ENCODE measurements around the gene PRR35.

The PRR35 gene

DNA sequence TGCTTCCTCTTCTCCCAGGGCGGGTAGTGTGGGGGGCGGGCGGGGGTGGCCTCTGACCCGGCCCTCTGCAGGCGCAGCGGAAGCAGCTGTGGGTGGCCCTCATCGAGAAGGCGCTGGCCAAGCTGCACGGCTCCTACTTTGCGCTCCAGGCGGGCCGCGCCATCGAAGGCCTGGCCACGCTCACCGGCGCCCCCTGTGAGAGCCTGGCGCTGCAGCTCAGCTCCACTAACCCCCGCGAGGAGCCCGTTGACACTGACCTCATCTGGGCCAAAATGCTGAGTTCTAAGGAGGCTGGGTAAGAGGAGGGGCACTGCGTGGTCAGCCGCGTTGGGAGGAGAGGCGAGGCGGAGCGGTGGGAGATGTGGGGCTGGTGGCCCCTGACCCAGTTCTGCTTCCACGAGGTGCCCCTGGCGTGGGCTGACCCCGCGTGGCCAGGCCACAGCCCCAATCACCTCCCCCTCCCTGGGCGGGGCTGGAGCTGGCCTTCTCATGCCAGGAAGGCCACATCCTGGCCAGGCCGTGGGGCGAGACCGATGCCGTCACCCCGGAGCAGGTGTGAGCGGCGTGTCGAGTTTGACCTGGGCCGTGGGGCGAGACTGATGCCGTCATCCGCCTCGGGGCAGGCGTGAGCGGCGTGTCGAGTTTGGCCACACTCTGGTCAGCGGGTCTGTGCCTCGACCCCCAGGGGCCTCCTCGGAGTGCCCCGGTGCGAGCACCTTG, 10.5 kb upstream of the PRR35 start:
- no peak for DNase-seq

DNA sequence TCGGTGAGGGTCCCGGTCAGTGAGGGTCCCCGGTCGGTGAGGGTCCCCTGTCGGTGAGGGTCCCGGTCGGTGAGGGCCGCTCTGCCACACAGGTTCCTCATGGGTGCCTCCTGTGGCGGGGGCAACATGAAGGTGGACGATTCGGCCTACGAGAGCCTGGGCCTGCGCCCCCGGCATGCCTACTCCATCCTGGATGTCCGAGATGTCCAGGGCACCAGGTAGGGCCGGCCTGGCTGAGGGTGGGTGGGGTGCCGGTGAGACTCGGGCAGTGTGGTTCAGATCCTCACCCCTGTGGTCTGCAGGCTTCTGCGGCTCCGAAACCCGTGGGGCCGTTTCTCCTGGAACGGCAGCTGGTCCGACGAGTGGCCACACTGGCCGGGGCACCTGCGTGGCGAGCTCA, 9.0 kb upstream of the PRR35 start:
- DNase-seq, result no peak

DNA sequence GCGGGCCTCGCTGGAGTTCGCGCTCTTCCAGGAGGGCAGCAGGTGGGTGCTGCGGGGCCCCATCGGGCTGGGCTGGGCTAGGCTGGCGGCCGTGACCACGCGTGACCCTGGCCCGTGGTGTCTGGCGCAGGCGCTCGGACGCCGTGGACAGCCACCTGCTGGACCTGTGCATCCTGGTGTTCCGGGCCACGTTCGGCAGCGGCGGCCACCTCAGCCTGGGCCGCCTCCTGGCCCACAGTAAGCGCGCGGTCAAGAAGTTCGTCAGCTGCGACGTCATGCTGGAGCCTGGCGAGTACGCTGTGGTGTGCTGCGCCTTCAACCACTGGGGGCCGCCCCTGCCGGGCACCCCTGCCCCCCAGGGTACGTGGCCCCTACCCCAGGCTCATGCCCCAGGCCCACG, 8.0 kb upstream of the PRR35 start:
- DNase-seq, result no peak

DNA sequence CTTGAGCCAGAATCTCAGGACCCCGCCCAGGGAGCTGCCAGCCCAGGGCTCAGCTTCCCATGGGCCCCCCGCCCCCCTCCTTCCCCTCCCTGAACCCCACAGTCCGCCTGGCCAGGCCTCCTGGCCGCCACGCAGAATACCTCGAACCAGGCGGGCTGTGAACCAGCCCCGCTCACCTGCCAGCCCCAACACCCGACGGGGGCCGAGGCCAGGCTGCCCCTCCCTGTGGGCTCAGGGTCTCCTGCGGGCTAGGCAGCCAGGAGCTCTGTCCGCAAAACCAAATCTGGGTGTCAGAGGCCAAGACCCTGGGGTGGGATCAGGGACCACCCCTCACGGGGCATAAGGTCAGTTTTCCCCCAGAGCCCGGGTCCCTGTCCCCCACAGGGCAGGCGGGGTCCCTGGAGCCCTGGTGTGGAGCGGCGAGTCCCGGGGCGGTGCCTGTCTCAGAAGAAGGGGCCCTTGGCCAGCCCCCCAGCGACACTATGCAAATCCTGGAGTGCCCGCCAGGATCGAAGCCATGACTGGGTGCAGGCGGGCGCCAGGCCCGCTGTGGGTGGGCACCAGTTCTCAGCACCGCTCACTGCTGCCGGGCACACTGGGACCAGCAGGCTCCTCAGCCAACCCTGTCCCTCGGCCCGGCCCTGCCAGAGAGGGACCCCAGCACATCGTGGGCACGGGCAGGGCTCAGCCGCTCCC, 6.4 kb upstream of the PRR35 start:
- DNase-seq, result no peak

DNA sequence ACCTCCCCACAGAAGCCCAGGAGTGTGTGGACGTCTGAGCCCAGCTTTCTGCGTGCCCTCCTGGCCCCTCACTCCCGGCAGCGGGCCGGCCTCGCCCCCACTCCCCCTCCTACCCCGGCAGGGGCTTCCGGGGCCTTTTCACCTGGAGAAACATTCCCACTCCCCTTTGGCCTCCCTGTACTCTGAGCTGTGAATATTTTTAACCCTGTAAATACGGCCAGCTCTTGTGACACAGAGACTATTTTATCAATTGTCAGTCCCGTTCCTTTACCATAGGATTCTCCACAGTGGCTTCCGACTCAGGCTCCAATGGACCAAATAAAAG, 5.9 kb upstream of the PRR35 start:
- no peak for DNase-seq

DNA sequence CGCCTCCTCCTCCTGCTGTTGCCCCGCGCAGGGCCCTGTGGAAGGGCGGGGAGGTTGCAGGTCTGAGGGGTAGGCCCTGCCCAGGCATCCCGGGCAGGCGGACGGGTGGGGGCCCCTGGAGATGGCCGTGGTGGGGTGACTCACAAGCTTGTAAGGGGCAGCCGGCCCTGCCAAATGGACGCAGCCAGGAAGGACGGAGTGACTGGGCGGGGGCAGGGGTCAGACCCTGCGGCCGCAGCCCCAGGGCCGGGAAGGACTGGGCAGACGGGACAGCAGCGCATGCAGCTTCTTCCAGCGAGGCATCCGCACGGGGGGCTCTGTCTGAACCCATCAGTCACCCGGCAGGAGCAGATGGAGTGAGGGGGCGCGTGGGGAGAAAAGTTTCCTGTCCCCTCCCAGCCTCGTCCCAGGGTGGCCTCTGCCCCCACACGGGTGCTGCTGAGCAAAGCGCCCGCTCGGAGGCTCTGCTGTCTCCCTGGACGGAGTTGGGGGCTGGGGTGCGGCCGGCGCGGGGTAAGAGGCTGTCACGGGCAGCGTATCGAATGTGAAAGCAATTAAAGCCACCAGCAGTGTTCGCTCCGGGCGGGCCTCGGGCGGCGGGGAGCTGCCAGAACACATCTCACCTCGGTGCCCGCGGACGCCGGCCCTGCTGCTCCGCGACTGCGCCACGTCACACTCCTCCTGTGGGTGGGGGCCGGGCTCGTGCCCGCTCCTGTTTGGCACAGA, 5.4 kb upstream of the PRR35 start:
- no peak for DNase-seq

DNA sequence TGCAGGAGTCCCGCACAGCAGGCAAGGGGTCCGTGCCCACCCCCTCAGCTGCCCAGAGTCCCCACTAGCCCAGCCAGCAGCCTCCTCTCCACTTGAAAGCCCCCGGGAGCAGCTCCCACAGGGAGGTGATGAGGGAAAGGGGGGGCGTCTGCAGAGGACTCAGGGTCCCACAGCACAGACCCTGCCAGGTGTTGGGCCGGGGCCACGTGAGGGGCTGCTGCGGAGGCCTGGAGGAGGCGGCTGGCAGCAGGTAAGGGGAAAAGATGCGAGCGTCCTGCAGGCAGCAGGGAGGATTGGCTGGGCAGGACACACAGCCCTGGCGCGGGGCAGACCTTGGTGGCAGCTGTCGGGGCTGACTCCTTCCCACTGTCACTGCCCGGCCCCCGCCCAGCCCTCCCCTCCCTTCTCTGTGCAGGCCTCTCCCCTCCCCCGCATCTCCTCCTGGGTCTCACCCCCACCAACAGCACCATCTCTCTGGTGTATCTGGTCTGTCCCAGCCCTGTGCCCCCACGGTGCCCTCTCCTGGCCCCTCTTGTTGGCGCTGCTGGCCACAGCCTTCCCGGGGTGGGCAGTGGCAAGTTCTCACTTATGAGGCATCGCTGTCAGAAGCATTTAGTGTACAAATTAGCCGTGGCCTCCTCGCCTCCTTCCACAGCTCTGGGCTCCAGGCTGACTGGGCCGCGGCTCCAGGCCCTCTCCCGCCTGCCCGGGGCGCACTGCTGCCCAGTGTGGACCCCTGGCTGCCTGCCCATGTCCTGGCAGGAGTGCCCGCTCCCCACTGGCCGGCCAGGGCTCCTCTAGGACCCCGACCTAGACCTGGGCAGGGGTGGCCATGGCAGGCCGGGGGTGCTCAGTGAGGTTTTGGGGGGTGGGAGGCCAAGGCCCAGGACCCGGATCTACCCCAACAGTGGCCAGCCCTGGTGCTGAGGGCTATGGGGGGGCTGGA, 4.4 kb upstream of the PRR35 start:
- no peak for DNase-seq

DNA sequence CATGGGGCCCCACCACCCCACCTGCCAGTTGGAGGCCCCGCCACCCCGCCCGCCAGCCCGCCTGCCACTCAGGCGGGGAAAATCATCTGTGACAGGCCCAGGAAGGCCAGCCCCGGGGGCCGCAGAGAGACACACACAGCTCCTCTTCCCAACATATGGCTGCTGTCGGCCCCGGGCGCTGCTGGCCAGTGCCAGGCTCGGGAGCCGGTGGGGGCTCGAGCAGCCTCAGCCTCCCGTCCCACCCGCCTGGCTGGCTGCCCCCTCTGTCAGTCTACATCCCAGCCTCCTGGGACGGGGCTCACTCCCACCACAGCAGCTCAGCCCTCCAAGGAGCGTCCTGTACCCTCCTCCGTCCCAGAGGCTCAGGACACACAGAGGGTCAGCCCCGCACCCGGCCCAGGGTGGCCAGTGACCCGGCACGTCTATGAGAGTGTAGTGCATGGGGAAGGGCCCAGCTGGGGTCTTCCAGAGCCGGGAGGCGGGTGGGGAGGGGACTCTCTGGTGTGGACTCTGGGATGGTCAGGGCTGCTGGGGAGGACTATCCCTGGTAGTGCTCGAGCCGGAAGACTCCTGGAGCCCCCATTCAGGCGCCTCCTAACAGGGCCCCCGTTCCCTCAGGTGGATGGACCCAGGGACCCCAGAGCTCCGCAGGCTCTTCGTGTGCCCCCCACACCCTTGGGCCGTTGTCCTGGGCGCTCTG, 3.6 kb upstream of the PRR35 start:
- DNase-seq, result no peak

DNA sequence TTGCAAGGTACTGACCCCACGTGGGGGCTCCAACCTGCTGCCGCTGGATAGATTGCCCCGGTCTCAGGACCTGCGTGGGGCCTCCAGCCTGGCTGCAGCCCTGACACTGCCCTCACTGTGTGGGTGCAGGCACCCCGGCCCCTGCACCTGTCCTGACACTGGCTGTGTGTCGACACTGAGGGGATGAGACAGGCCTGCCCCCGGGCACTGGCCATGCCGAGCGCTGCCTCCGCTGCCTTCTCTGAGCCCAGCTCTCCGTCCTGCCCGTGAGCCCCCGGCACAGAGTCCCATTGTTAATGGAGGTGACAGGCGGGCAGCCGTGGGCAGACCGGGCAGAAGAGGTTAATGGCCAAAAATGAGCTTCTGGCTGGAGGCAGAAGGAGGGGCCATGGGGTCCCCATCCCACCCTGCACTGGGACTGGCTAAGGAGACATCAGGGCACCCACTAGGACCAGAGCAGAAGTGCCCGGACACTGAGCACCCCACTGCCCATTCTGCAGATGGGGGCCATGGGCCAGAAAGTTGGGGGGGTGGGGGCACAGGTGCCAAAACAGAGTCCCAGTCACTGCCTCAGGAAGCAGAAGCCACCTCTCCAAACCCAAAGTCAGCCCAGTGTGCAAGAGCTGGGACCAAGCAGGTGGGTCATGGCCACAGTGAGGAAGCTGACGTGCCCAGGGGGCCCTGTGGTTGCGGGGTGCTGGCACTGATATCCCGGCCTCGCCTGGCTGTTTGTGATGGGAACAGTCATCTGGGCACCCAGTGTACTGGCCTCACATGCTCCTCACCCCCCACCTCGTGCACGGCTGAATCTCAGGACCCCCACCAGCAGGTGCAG, 2.5 kb upstream of the PRR35 start:
- DNase-seq, result no peak

DNA sequence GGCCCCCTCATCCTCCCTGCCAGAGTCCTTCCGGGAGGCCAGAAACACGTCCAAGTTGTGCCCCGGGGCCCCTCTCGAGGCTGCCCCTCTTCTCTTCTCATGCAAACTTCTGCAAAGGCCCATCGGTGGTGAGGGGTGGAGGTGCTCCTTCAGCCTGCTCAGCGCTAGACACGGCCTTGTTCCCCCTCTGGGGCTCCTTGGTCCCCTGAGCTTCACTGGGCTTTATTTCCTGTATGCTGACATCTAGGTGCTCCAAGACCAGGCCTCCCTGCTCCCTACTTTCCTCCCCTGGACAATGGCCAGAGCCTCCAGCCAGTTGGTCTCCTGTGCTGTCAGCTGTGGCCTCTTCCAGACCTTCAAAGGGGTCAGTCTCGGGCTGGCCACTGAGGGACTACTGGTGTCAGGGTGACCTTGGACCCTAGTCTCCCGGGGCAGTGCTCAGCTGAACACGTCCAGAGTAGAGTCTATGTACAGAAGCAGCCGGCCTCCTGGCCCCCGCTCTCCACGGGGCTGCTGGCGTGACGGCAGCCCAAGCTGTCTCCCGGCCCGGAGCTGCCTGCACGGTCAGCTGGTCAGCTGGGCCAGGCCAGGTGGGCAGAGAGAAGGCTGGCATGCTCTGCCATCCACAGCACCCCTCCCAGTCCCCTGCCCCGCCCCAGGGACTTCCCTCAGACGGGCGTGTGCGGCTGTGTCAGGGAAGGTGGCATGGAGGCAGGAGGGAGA, 1.7 kb upstream of the PRR35 start:
- no peak for DNase-seq

DNA sequence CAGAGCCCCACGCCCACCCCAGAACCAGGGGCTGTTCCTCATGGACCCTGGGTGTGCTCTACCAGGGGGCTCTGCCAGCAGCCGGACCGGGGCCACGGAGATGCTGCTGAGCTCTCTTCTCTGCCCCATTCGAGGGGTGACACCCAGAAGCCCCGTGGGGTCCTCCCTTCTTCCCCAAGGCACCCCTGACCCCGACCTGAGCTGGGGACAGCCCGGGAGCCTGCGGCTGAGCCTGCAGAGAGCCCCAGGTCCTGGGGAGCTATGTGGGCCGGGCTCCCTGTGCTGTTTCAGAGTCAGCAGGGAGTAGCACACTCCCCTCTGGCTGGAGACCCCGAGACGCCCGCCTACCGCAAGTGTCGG, 1.2 kb upstream of the PRR35 start:
- DNase-seq, result no peak

DNA sequence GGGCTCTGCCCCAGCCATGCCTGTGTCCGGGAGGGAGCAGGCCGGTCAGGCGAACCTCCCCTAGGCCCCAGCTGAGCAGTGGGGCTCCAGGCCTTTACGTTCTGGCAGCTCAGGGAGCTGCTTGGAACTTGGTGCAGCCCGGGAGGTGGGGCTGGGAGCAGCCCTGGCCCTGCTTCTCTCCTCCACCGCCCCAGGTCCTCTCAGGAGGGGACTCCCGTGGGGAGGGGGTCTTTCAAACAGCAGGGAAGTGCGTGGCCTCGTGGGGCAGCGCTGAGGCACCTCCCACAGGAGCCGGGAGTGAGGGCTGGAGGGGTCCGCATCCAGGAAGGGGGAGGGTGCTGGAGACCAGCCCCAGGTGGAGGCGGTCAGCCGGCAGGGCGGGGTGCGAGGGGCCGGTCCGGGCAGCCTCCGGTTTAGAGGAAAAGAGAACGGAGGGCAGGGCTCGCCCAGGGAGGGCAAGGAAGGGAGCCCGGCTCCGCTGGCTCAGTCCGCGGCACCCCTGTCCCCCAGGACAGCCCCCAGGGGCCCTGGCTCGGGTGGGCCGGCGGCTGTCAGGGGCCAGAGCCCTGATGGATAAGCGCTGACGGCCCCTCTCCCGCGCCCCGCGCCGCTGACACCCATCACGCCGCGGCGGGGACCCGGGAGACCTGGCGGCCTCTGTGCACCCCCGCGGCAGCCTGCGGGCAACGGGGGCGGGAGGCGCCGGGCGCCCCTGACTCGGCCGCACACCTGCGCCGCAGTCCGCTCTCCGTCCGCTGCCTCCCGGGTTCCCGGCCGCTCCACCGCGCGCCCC, 587 bp upstream of the PRR35 start:
- no peak for DNase-seq

DNA sequence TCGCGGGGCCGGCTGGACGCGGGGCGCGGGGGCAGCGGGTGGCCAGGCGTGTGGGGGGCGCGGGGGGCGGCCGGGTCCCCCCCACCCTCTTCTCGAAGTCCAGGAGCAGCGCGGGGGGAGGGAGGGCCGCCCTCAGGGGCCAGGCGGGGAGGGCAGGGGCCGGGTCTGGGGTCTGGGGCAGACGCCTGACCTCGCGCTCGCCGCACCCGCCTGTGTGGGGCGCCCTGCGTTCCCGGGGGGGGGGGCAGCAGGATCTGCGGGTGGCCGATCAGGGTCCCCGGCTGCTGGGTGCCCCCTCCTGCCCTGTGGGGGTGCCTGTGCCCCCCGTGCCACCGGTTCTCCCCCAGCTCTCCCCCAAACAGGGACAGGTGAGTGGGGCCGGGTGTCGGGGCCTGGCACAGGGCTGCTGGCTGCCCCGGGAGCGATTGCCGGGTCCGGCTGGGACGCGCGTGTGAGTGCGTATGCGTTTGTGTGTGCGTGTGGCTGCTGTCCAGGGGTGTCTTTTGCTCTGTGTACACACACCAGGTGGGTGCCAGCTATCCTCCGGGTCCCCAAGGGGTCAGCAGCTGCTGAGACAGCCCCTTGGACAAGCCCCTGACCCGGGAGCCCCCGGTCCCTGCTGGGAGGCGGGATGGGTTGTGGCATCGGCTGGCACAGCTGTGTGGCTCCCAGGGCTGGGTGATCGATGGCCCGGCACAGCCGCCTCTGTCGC, 663 bp downstream of the PRR35 start:
- no peak for DNase-seq

DNA sequence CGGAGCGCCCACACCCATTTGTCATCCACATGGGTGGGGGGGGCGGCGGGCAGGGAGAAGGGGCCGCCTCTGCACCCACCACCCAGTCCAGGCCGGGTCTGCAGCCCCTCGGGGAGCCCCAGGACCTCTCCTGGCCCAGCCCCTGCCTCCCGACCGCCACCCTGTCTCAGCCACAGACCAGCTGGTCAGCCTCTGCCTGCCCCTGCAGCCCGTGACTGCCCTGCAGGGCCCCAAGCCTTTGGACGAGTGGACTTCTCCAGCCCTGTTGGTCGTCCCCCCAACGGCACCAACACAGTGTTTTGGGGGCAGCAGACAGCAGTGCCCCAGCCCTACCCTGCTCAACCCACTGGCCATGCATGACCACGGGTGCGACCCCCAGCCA, 1.2 kb downstream of the PRR35 start:
- no peak for DNase-seq

DNA sequence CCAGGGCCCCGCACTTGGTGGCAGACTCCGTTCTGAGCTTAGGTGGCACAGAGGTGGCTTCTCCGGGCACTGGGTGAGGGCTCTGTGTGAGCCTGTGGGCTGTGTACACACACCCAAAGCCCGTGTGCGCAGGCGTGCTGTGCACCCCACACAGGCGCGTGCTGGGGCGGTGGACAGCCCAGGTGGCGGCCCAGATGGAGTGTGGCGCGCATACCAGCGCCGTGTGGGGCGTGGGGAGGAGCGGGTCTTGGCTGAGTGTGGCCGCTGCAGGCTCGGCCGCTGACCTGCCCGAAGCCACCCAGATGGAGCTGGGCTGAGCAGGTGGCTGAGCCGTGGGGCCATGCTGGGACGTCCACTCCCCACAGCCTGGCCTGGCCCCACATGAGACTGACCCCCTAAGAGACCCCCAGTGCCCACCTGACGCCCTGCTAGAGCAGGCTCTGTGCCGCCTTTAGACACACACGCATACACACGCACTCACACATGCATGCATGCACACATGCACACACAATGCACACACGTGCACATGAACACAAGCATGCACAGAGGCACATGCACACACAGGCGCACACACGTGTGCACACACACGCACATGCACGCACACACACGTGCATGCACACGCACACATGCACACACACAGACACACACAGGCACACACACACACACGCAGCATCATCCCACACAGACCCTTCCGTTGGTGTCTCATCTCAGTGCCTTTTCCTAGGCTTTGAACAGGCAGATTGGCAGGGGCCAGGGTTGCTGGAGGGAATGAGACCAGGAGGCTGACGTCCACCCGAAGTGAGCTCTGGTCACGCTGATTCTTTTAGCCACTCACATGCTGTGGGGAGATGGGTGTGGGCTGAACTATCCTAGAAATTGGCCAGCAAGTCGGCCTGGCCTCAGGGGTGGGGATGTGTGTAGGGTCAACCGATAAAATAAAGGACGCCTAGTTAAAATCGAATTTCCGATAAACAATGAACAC, 2.1 kb downstream of the PRR35 start:
- DNase-seq, result no peak

DNA sequence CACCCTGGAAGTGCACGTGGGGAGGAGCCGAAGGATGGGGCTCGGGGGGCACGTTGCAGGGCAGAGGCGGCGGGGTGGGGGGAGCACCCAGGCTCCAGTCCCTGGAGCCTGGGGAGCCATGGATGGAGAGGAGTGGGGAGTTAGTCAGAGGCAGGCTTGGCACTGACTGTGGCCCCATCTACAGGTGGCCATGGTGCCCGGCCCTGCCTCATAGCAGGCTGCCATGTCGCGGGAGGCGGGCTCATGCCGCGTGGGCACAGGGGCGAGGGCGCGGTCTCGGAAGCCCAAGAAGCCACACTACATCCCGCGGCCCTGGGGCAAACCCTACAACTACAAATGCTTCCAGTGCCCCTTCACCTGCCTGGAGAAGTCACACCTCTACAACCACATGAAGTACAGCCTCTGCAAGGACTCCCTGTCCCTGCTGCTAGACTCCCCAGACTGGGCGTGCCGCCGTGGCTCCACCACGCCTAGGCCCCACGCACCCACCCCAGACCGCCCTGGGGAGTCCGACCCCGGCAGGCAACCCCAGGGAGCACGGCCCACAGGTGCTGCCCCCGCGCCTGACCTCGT, 3.0 kb downstream of the PRR35 start:
- DNase-seq, result no peak

DNA sequence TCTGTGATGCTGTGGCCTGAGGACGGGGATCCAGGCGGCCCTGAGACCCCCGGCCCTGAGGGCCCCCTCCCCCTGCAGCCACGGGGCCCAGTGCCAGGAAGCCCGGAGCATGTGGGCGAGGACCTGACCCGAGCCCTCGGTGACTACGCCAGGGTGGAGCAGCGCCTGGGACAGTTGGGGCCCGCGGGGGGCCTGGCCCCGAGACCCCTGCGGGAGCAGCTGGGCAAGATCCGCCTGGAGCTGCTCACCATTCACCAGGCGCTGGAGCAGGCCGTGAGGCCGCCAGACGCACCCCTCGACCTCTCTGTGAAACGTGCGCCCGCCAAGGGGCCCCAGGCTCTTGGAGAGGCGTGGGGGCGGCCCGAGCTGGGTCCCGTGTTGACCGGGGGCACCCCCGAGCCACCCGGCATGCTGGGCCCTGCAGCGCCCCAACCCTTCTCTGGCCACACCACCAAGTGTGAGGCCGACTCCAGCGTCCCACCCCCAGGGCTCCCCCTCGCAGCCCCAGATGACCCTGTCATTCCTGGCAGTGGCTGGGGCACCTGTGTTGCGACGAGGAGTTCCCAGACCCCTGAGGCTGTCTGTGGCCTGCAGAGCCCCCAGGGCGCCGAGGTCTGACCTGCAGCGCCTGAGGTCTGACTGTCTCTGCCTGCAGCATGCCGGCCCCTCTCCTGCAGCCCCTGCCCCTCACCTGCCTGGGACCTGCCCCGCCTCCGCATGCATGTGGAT, 4.7 kb downstream of the PRR35 start:
- no peak for DNase-seq
